ENCODE data around the gene G0S2.
A peak's percentile ranks its signal among the peaks of the same experiment; 100 is the strongest.

G0S2 gene

DNA sequence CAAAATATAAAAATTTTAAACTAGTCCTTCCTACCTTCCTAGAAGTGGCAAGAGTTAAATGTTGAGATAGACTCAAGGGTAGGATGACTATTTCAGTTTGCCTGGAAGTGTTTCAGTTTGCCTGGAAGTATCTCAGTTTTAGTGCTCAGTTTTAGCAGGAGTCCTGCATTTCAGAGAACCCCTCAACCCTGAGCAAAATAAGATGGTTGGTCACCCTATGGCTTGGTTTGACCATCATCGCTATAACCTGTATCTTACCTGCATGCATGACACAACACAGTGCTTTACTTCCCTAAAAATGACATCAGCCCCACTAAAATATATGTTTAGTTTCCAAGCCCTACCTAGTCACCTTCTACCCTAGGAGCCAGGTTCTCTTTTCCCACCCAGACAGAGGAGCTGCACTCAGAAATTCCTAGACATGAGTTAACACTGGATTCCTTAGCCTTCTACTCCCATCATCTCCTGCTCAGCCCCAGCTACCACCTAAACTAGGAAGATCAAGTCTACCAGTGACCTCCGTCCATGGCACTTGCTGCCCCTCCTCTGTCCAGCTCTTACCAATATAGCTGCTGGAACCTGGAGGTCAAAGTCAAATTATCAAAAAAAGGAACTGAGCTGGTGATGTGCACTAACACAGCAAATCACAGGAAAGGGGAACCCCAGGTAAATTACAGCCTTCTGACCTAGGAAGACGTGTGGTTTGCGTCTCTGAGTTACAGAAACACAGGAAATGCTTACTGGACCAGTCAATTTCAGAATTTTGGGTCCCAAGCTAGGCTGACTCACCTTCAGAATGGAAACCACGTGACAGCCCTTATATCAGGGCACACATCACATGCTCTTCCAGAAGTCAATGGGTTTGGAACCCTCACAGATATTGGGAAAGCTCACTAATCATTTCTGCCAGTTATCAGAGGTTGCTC is 2.2 kb upstream of the G0S2 start:
- H3K9me3 ChIP-seq (ENCODE audit: control insufficient read depth, low read length) = no peaks in the 10 kb centered on the region
- no peak overlapping the region for H3K27ac ChIP-seq (ENCODE audit: low read length, poor library complexity, severe bottlenecking)
- H3K79me1 ChIP-seq (replicated peaks; ENCODE audit: low read length, poor library complexity, severe bottlenecking) = no peaks in the 10 kb centered on the region
- DNase-seq = no peak
- no peak overlapping the region for H3K4ac ChIP-seq (ENCODE audit: low read depth in 1 of 2, low read length in 2 of 2)
- no peak overlapping the region for H4K8ac ChIP-seq (ENCODE audit: low read length)
- H3K4me3 ChIP-seq (ENCODE audit: insufficient read depth in 1 of 2, low read depth in 1 of 2, low read length in 2 of 2) = peak overlapping the region in 1 of 2 experiments; percentile 32
- no peak overlapping the region for H2BK15ac ChIP-seq (ENCODE audit: low read depth, poor library complexity, severe bottlenecking)
- no peak overlapping the region for H2BK120ac ChIP-seq (ENCODE audit: low read depth, low read length)
- WGBS = 62% methylated on average over 5 of the region's 5 CpGs
- peaks cover 0 to 38% of the 10 kb centered on the region in 2 experiments for H3K27me3 ChIP-seq (ENCODE audit: control insufficient read depth in 1 of 2, insufficient read depth in 1 of 2, low read length in 2 of 2)
- no peak overlapping the region for H2BK5ac ChIP-seq (ENCODE audit: low read depth, low read length, poor library complexity, severe bottlenecking)
- H3K23ac ChIP-seq (ENCODE audit: low read length in 2 of 2) = no peak overlapping the region
- no peak overlapping the region for H2AK5ac ChIP-seq (ENCODE audit: low read length, severe bottlenecking)
- peak overlapping the region; percentile 83 for H3K9ac ChIP-seq (ENCODE audit: low read length)
- H4K91ac ChIP-seq (ENCODE audit: low read length) = no peak overlapping the region
- peaks cover 11% of the 10 kb centered on the region for H3K4me1 ChIP-seq (ENCODE audit: control insufficient read depth, insufficient read depth, low read depth, low read length)
- no peak overlapping the region for H2AFZ ChIP-seq (ENCODE audit: low read depth, low read length)
- H3K14ac ChIP-seq (ENCODE audit: low read length in 2 of 2) = no peak overlapping the region
- no peak overlapping the region for H3K4me2 ChIP-seq (ENCODE audit: low read length, poor library complexity, severe bottlenecking)
- peak overlapping the region in 1 of 2 experiments; percentile 6 for H2BK12ac ChIP-seq (ENCODE audit: low read length in 2 of 2)
- peaks cover 0 to 9% of the 10 kb centered on the region in 2 experiments for H3K36me3 ChIP-seq (ENCODE audit: control insufficient read depth in 1 of 2, insufficient read depth in 2 of 2, low read depth in 1 of 2, low read length in 2 of 2)
- no peak overlapping the region for H3K18ac ChIP-seq (ENCODE audit: low read depth in 1 of 2, low read length in 2 of 2)

DNA sequence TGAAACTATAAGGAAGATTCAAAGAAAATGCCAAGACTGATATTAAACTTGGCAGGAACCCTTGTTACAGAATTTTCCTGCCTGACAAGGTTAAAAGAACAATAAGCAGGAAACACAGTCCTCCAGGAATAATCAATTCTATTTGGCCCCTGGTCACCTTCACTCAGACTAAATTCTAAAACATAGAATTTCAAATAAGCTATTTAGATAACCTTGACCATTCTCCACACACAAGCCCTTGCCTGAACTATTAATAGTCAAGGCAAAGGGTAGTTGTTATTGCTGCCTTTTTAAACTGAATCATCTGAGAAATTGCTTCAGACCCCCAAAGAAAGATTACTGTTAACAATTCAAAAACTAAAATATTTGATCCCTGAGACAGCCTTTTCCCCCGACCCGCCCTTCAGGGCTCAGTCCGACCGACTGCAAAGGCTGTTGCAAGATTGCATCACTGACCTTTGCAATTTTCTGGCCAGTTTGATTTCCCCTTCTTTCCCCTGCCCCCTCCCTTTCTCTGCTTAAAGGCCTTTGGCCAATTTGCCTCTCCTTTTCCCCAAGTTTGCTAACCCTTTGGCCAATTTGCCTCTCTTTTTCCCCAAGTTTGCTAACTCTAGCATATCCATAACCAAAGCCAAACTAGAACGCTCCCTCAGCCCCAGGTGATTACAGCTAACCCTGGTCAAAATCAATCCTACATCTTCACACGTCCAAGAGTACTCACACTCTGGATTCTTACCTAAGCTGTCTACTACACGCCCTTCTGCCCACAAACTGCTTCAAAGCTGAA is 1.4 kb upstream of the G0S2 start:
- Histone ChIP-seq H3K18ac (ENCODE audit: low read depth in 1 of 2, low read length in 2 of 2) (peak overlapping the region in 1 of 2 experiments; percentile 37), H3K4me2 (ENCODE audit: low read length, poor library complexity, severe bottlenecking) (no peak overlapping the region), H3K9ac (ENCODE audit: low read length) (peak overlapping the region; percentile 83), H3K27me3 (ENCODE audit: control insufficient read depth in 1 of 2, insufficient read depth in 1 of 2, low read length in 2 of 2) (peaks cover 0 to 38% of the 10 kb centered on the region in 2 experiments), H2BK5ac (ENCODE audit: low read depth, low read length, poor library complexity, severe bottlenecking) (no peak overlapping the region), H2BK12ac (ENCODE audit: low read length in 2 of 2) (no peak overlapping the region), H3K14ac (ENCODE audit: low read length in 2 of 2) (no peak overlapping the region), H4K91ac (ENCODE audit: low read length) (no peak overlapping the region), H3K23ac (ENCODE audit: low read length in 2 of 2) (no peak overlapping the region), H2BK15ac (ENCODE audit: low read depth, poor library complexity, severe bottlenecking) (no peak overlapping the region), H3K4ac (ENCODE audit: low read depth in 1 of 2, low read length in 2 of 2) (no peak overlapping the region), H4K8ac (ENCODE audit: low read length) (no peak overlapping the region), H3K27ac (ENCODE audit: low read length, poor library complexity, severe bottlenecking) (no peak overlapping the region), H3K4me3 (ENCODE audit: insufficient read depth in 1 of 2, low read depth in 1 of 2, low read length in 2 of 2) (peak overlapping the region in 1 of 2 experiments; percentile 90), H2BK120ac (ENCODE audit: low read depth, low read length) (peak overlapping the region; percentile 27), H2AK5ac (ENCODE audit: low read length, severe bottlenecking) (no peak overlapping the region), H3K36me3 (ENCODE audit: control insufficient read depth in 1 of 2, insufficient read depth in 2 of 2, low read depth in 1 of 2, low read length in 2 of 2) (peaks cover 0 to 9% of the 10 kb centered on the region in 2 experiments), H3K9me3 (ENCODE audit: control insufficient read depth, low read length) (no peaks in the 10 kb centered on the region), H3K79me1 (replicated peaks; ENCODE audit: low read length, poor library complexity, severe bottlenecking) (no peaks in the 10 kb centered on the region), H2AFZ (ENCODE audit: low read depth, low read length) (no peak overlapping the region), H3K4me1 (ENCODE audit: control insufficient read depth, insufficient read depth, low read depth, low read length) (peaks cover 11% of the 10 kb centered on the region)
- WGBS = 75% methylated on average over 6 of the region's 7 CpGs
- no peak for DNase-seq

DNA sequence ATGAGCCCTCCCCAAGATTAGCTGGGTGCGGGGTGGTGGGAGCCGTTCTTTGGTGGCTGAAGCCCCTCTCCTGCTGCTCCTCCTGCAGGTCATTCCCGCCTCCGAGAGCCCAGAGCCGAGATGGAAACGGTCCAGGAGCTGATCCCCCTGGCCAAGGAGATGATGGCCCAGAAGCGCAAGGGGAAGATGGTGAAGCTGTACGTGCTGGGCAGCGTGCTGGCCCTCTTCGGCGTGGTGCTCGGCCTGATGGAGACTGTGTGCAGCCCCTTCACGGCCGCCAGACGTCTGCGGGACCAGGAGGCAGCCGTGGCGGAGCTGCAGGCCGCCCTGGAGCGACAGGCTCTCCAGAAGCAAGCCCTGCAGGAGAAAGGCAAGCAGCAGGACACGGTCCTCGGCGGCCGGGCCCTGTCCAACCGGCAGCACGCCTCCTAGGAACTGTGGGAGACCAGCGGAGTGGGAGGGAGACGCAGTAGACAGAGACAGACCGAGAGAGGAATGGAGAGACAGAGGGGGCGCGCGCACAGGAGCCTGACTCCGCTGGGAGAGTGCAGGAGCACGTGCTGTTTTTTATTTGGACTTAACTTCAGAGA is 448 bp downstream of the G0S2 start:
- Histone ChIP-seq H4K91ac (ENCODE audit: low read length) (peak overlapping the region; percentile 19), H3K79me1 (replicated peaks; ENCODE audit: low read length, poor library complexity, severe bottlenecking) (no peaks in the 10 kb centered on the region)

More for the DNA sequence above, 448 bp downstream of the G0S2 start:
- DNase-seq = peak; percentile 64
- no peak overlapping the region for H3K4ac ChIP-seq (ENCODE audit: low read depth in 1 of 2, low read length in 2 of 2)
- no peak overlapping the region for H4K8ac ChIP-seq (ENCODE audit: low read length)
- 2% methylated on average over 31 of the region's 34 CpGs for WGBS
- H3K27ac ChIP-seq (ENCODE audit: low read length, poor library complexity, severe bottlenecking) = no peak overlapping the region
- peak overlapping the region; percentile 60 to 88 for H3K18ac ChIP-seq (ENCODE audit: low read depth in 1 of 2, low read length in 2 of 2)
- H3K4me2 ChIP-seq (ENCODE audit: low read length, poor library complexity, severe bottlenecking) = peak overlapping the region; percentile 89
- peak overlapping the region; percentile 6 for H2AFZ ChIP-seq (ENCODE audit: low read depth, low read length)
- H3K23ac ChIP-seq (ENCODE audit: low read length in 2 of 2) = peak overlapping the region in 1 of 2 experiments; percentile 96
- H3K4me1 ChIP-seq (ENCODE audit: control insufficient read depth, insufficient read depth, low read depth, low read length) = peaks cover 11% of the 10 kb centered on the region
- H2AK5ac ChIP-seq (ENCODE audit: low read length, severe bottlenecking) = no peak overlapping the region
- H3K27me3 ChIP-seq (ENCODE audit: control insufficient read depth in 1 of 2, insufficient read depth in 1 of 2, low read length in 2 of 2) = peaks cover 0 to 38% of the 10 kb centered on the region in 2 experiments
- H2BK5ac ChIP-seq (ENCODE audit: low read depth, low read length, poor library complexity, severe bottlenecking) = no peak overlapping the region
- H3K4me3 ChIP-seq (ENCODE audit: insufficient read depth in 1 of 2, low read depth in 1 of 2, low read length in 2 of 2) = peak overlapping the region; percentile 47 to 90
- peaks cover 0 to 9% of the 10 kb centered on the region in 2 experiments for H3K36me3 ChIP-seq (ENCODE audit: control insufficient read depth in 1 of 2, insufficient read depth in 2 of 2, low read depth in 1 of 2, low read length in 2 of 2)
- no peak overlapping the region for H2BK12ac ChIP-seq (ENCODE audit: low read length in 2 of 2)
- H2BK120ac ChIP-seq (ENCODE audit: low read depth, low read length) = no peak overlapping the region
- peak overlapping the region in 1 of 2 experiments; percentile 94 for H3K14ac ChIP-seq (ENCODE audit: low read length in 2 of 2)
- peak overlapping the region; percentile 83 for H3K9ac ChIP-seq (ENCODE audit: low read length)
- no peaks in the 10 kb centered on the region for H3K9me3 ChIP-seq (ENCODE audit: control insufficient read depth, low read length)
- no peak overlapping the region for H2BK15ac ChIP-seq (ENCODE audit: low read depth, poor library complexity, severe bottlenecking)

Data from mesenchymal stem cell (in vitro differentiated cells and primary cell).